SK-N-SH treated with all-trans-retinoic acid at 6 μM for 48 hours (cell line): Measurements from ENCODE around the gene MRPL33.

Experiments
- BACH2 ChIP-seq: fragments of 250-450 bp; sonication (Bioruptor Pico); IDR thresholded peaks from 2 replicates; pipeline ENCODE4 v1.9.0; 2021; ENCODE audit warnings: mild to moderate bottlenecking, borderline replicate concordance
- PATZ1 ChIP-seq: fragments of 250-450 bp; sonication (Bioruptor Pico); IDR thresholded peaks from 2 replicates; pipeline ENCODE4 v1.8.0; 2020; ENCODE audit warnings: mild to moderate bottlenecking, moderate library complexity, borderline replicate concordance
- SNAI2 ChIP-seq: fragments of 250-450 bp; sonication (Bioruptor Pico); IDR thresholded peaks from 2 replicates; pipeline ENCODE4 v1.5.0; 2020; ENCODE audit warnings: mild to moderate bottlenecking, moderate library complexity
- TCF4 ChIP-seq: fragments of 250-450 bp; sonication (Bioruptor Pico); IDR thresholded peaks from 2 replicates; pipeline ENCODE4 v1.8.0; 2021; ENCODE audit warnings: mild to moderate bottlenecking, moderate library complexity, borderline replicate concordance
- ZC3H10 ChIP-seq: fragments of 250-450 bp; sonication (Bioruptor Pico); IDR thresholded peaks from 2 replicates; pipeline ENCODE4 v1.5.1; 2021; ENCODE audit warnings: mild to moderate bottlenecking, moderate library complexity
- ZFP3 ChIP-seq: fragments of 250-450 bp; sonication (Bioruptor Pico); IDR thresholded peaks from 2 replicates; pipeline ENCODE4 v1.5.0; 2020; ENCODE audit warnings: mild to moderate bottlenecking, moderate library complexity
- ZFP30 ChIP-seq: fragments of 450-650 bp; formaldehyde crosslinking; IDR thresholded peaks from 2 replicates; pipeline ENCODE4 v1.5.0; 2022; ENCODE audit warnings: mild to moderate bottlenecking, moderate library complexity
- ZNF70 ChIP-seq: fragments of 450-650 bp; formaldehyde crosslinking; IDR thresholded peaks from 2 replicates; pipeline ENCODE4 v1.5.0; 2020; ENCODE audit warnings: mild to moderate bottlenecking, moderate library complexity
- TF ChIP-seq, protein P1 (sequence below): fragments of 250-450 bp; sonication (Bioruptor Pico); IDR thresholded peaks from 2 replicates; pipeline ENCODE4 v1.5.1; 2021; ENCODE audit warnings: mild to moderate bottlenecking, moderate library complexity

- TF ChIP-seq ZNF70 (CRISPR knock-in tag) (no peak), SNAI2 (CRISPR knock-in tag) (no peak), ZFP3 (CRISPR knock-in tag) (no peak), ZFP30 (no peak), BACH2 (CRISPR knock-in tag) (no peak), ZC3H10 (CRISPR knock-in tag) (no peak), PATZ1 (CRISPR knock-in tag) (no peak), TCF4 (CRISPR knock-in tag) (no peak)
- TF ChIP-seq, protein P1, sequence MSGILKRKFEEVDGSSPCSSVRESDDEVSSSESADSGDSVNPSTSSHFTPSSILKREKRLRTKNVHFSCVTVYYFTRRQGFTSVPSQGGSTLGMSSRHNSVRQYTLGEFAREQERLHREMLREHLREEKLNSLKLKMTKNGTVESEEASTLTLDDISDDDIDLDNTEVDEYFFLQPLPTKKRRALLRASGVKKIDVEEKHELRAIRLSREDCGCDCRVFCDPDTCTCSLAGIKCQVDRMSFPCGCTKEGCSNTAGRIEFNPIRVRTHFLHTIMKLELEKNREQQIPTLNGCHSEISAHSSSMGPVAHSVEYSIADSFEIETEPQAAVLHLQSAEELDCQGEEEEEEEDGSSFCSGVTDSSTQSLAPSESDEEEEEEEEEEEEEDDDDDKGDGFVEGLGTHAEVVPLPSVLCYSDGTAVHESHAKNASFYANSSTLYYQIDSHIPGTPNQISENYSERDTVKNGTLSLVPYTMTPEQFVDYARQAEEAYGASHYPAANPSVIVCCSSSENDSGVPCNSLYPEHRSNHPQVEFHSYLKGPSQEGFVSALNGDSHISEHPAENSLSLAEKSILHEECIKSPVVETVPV (CRISPR knock-in tag): no peak
These were observed 38.3 kb downstream of the MRPL33 start for GRCh38 chr2:27809761-27810241.
